DND-41 (cell line): ENCODE data around the gene OTUD7B.

Experiments used
- ATAC-seq: fragments of 200-7000 bp; cut with Tn5 transposase; 3 replicates; pipeline ENCODE4 v1.9.1; 2021; ENCODE audit warnings: low read depth; ENCODE audit not compliant: insufficient read depth
- DNase-seq: peaks from one replicate; pipeline ENCODE4 v3.0.0-alpha.2; 2020
- H2AFZ ChIP-seq: 2 replicates; pipeline ENCODE4 v1.6.0; 2012; ENCODE audit warnings: low read depth, low read length
- H3K27ac ChIP-seq: 2 replicates; pipeline ENCODE4 v1.5.1; 2012; ENCODE audit warnings: low read length, inconsistent platforms
- H3K27me3 ChIP-seq: fragments of 200-600 bp; sonication (generic); 2 replicates; pipeline ENCODE4 v1.6.0; 2012; ENCODE audit warnings: low read length, mild to moderate bottlenecking, inconsistent platforms; ENCODE audit not compliant: insufficient read depth, poor library complexity
- H3K36me3 ChIP-seq: 2 replicates; pipeline ENCODE4 v1.5.1; 2012; ENCODE audit warnings: low read length, inconsistent platforms; ENCODE audit not compliant: insufficient read depth
- H3K4me1 ChIP-seq: 2 replicates; pipeline ENCODE4 v1.5.1; 2012; ENCODE audit warnings: mild to moderate bottlenecking, low read length; ENCODE audit not compliant: insufficient read depth
- H3K4me2 ChIP-seq: 2 replicates; pipeline ENCODE4 v1.6.0; 2012; ENCODE audit warnings: mild to moderate bottlenecking, moderate library complexity, low read length, inconsistent platforms; ENCODE audit not compliant: insufficient read depth
- H3K4me3 ChIP-seq, 2 experiments: fragments of 200-600 bp in 1 of 2; shearing (Covaris generic) in 1 of 2; 2 replicates each; pipeline ENCODE4 v1.5.1; 2012 to 2016; ENCODE audit warnings: inconsistent platforms in 2 of 2, low read length in 2 of 2, mild to moderate bottlenecking in 2 of 2, low read depth in 1 of 2, moderate library complexity in 1 of 2
- H3K79me2 ChIP-seq: 2 replicates; pipeline ENCODE4 v1.6.0; 2012; ENCODE audit warnings: low read length, inconsistent platforms; ENCODE audit not compliant: insufficient read depth
- H3K9ac ChIP-seq: 2 replicates; pipeline ENCODE4 v1.6.0; 2012; ENCODE audit warnings: low read depth, mild to moderate bottlenecking, inconsistent platforms, low read length, moderate library complexity
- H3K9me3 ChIP-seq: 2 replicates; pipeline ENCODE4 v1.5.1; 2012; ENCODE audit warnings: low read length, moderate library complexity, mild to moderate bottlenecking, inconsistent platforms; ENCODE audit not compliant: insufficient read depth, severe bottlenecking
- H4K20me1 ChIP-seq: 2 replicates; pipeline ENCODE4 v1.6.0; 2012; ENCODE audit warnings: low read length; ENCODE audit not compliant: insufficient read depth
- CTCF ChIP-seq: IDR thresholded peaks from 2 replicates; pipeline ENCODE4 v1.5.1; 2012; ENCODE audit warnings: borderline replicate concordance, low read length, moderate library complexity, mild to moderate bottlenecking; ENCODE audit not compliant: poor library complexity, severe bottlenecking; ENCODE audit errors: extremely low read depth
- EZH2 ChIP-seq: IDR thresholded peaks from 3 replicates; pipeline ENCODE4 v1.6.1; 2012; ENCODE audit warnings: borderline replicate concordance, low read depth, mild to moderate bottlenecking, moderate library complexity, low read length, inconsistent platforms; ENCODE audit not compliant: severe bottlenecking

The OTUD7B gene

GRCh38 chr1:149937759-149938158 is 72.8 kb downstream of the OTUD7B start:
- Histone ChIP-seq H3K9ac (no peak overlapping the region), H3K27me3 (no peaks in the 10 kb centered on the region), H3K27ac (no peak overlapping the region), H3K4me1 (peaks cover 13% of the 10 kb centered on the region), H3K36me3 (no peaks in the 10 kb centered on the region), H3K9me3 (no peaks in the 10 kb centered on the region), H3K79me2 (no peaks in the 10 kb centered on the region), H3K4me2 (no peak overlapping the region), H4K20me1 (no peaks in the 10 kb centered on the region), H3K4me3 (no peak overlapping the region), H2AFZ (no peak overlapping the region)
- no peak for TF ChIP-seq CTCF
- no peak for TF ChIP-seq EZH2
- ATAC-seq (peak; percentile 53; the same call in 2 of the 3 replicates), DNase-seq (no peak)

DNA sequence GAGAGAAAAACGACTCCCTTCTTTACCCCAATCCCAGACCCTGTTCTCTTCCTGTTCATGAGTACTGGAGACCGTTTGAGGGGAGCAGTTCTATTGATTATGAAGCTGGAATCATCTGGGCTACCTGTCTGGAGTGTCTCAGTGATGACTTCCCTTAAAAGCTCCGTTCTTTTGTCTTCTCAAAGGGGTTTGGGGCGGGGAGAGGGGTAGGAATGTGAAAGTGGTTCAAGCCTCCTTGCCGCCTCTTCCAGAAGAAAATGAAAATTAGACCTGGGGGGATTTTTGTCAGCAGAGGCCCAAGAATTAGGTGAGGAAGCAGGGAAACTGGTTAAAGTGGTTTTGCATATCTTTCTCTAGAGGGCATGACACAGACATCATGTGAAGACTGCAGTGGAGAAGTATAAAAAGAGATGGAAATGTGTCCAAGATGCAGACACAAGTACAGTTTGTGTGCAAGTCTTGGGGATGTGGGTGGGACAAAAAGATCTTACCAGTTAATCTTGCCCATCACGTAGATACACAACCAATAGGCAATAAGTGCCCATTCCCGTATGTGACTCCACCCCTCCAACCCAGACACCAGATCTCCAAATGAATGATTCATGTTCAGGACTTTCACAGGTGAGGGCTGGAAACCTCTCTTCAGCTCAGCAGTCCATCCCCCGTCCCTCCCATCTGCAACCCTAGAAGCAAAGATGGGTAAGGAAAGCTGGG is 73.4 kb downstream of the OTUD7B start:
- Histone ChIP-seq H3K27ac (no peak overlapping the region), H3K4me1 (peaks cover 13% of the 10 kb centered on the region), H3K4me3 (no peak overlapping the region), H3K4me2 (no peak overlapping the region), H3K9ac (no peak overlapping the region), H3K36me3 (no peaks in the 10 kb centered on the region), H2AFZ (no peak overlapping the region), H3K79me2 (no peaks in the 10 kb centered on the region), H4K20me1 (no peaks in the 10 kb centered on the region), H3K9me3 (no peaks in the 10 kb centered on the region), H3K27me3 (no peaks in the 10 kb centered on the region)
- TF ChIP-seq EZH2 (no peak), CTCF (no peak)
- no peak for DNase-seq
- ATAC-seq: no peak

- TF ChIP-seq EZH2 (no peak), CTCF (no peak)
- DNase-seq: no peak
- H3K4me2 ChIP-seq: no peak within 1 kb of the TSS
These were observed 74.1 kb downstream of the OTUD7B start, which contains the start of gene MTMR11 for GRCh38 chr1:149936170-149936991. Gene MTMR11 (minus strand): TSS chr1:149936879. CDS start chr1:149936647, 232 bp downstream.

More at GRCh38 chr1:149936170-149936991, 74.1 kb downstream of the OTUD7B start, which contains the start of gene MTMR11:
- Histone ChIP-seq H3K4me3 (no peak within 1 kb of the TSS), H3K36me3 (no peaks in the 10 kb centered on the region), H3K27me3 (no peaks in the 10 kb centered on the region), H3K9me3 (no peaks in the 10 kb centered on the region), H3K9ac (no peak within 1 kb of the TSS), H3K79me2 (no peaks in the 10 kb centered on the region), H3K27ac (no peak within 1 kb of the TSS), H4K20me1 (no peaks in the 10 kb centered on the region), H2AFZ (no peak within 1 kb of the TSS), H3K4me1 (peaks cover 13% of the 10 kb centered on the region)
- no peak for ATAC-seq
